K562 treated with DMSO at 1 percent for 4 hours (cell line): ENCODE data around the gene CARF. TPM values are rescaled to one million over a fixed set of nuclear protein-coding genes. Genes with fewer than 3 reads are reported as not detected.

ENCODE experiments used
- total RNA-seq: library from RNA; unstranded; fragments of 300-600 nt; gene quantifications from 2 replicates; pipeline ENCODE4 v1.2.3, GENCODE V29; 2022; ENCODE audit not compliant: insufficient read depth

Gene CARF
- total RNA-seq, result 0.79 and 2.2 TPM in 2 replicates

GRCh38 chr2:202911512-202912341, at the start of gene CARF, which contains the start of gene WDR12:
Gene CARF (plus strand): TSS chr2:202912275. CDS start chr2:202941903, 29,628 bp downstream.
Gene WDR12 (minus strand): TSS chr2:202911673. CDS start chr2:202911476, 197 bp downstream.

GRCh38 chr2:202871300-202872141, 40.6 kb upstream of the CARF start, which contains the start of gene ICA1L:
Gene ICA1L (minus strand): TSS chr2:202871766. CDS start chr2:202829009, 42,757 bp downstream.

GRCh38 chr2:203014456-203015199, 102.6 kb downstream of the CARF start, which contains the start of gene NBEAL1:
Gene NBEAL1 (plus strand): TSS chr2:203014875. CDS start chr2:203016385, 1,510 bp downstream.

Other genes with a start within 250 kb of the CARF start
- 0.11 and 0.54 TPM in 2 replicates for gene ICA1L, start 40.5 kb upstream of the CARF start, total RNA-seq
- 7.7 and 16.6 TPM in 2 replicates for gene WDR12, start 602 bp upstream of the CARF start, total RNA-seq
- gene NBEAL1, start 102.6 kb downstream of the CARF start, total RNA-seq, result 3.8 and 4.0 TPM in 2 replicates